HepG2 (cell line): ENCODE data around the gene INO80C. TPM values are rescaled to one million over a fixed set of nuclear protein-coding genes. Genes with fewer than 3 reads are reported as not detected.

ENCODE experiments used
- ATAC-seq: fragments of 200-7000 bp; cut with Tn5 transposase; 3 replicates; pipeline ENCODE4 v1.9.1; 2020; ENCODE audit warnings: mild to moderate bottlenecking, moderate library complexity
- BruUV-seq: library from RNA; stranded (reverse); fragments of 400-500 nt; replicated peaks from 2 replicates; lab custom pipeline; 2021; lab: Mats Ljungman, UMichigan
- CTCF ChIA-PET: fragments of 300-600 bp; formaldehyde crosslinking; extraction: SDS; loops from one replicate; lab custom pipeline; 2021; ENCODE audit warnings: low total read pairs, inconsistent platforms, low intra/inter-chr PET ratio; lab: Yijun Ruan, JAX
- POLR2A ChIA-PET: fragments of 350-600 bp; sonication (Branson Sonifier 250); formaldehyde crosslinking; loops from one replicate; lab custom pipeline; 2020; ENCODE audit warnings: antibody characterized with exemption, inconsistent platforms; lab: Yijun Ruan, JAX
- DNase-seq: peaks from one replicate; pipeline ENCODE4 v3.0.0-alpha.2; 2015; ENCODE audit warnings: low spot score
- FAIRE-seq: peaks from 3 replicates; lab custom pipeline; 2011; peaks lifted over from hg19 to GRCh38; lab: Jason Lieb, UNC
- H2AFZ ChIP-seq: one replicate; pipeline ENCODE4 v1.6.1; 2011; ENCODE audit warnings: low read length, inconsistent platforms
- H3K27ac ChIP-seq: fragments of 300-600 bp; 3 replicates; pipeline ENCODE4 v1.8.0; 2011; ENCODE audit warnings: mixed run types, mild to moderate bottlenecking, mixed read lengths, low read length, inconsistent platforms; ENCODE audit not compliant: insufficient read depth; ENCODE audit errors: extremely low read length
- H3K27me3 ChIP-seq, 2 experiments: fragments of 200-600 bp in 1 of 2; 2 replicates in 1 of 2; 3 replicates in 1 of 2; pipeline versions ENCODE4 v1.6.0 to v1.8.0; 2011; ENCODE audit warnings: low read length in 2 of 2, mild to moderate bottlenecking in 2 of 2, moderate library complexity in 2 of 2, inconsistent platforms in 1 of 2; ENCODE audit not compliant: insufficient read depth in 2 of 2, control insufficient read depth in 1 of 2
- H3K36me3 ChIP-seq, 2 experiments: fragments of 200-600 bp in 1 of 2; replicated peaks in 1 of 2; 2 replicates in 1 of 2; 3 replicates in 1 of 2; pipeline versions ENCODE4 v1.5.1 to v1.8.0; 2011; ENCODE audit warnings: low read length in 2 of 2, inconsistent platforms in 1 of 2; ENCODE audit not compliant: insufficient read depth in 2 of 2, control insufficient read depth in 1 of 2
- H3K4me1 ChIP-seq: 2 replicates; pipeline ENCODE4 v1.5.1; 2012; ENCODE audit warnings: low read length, inconsistent platforms; ENCODE audit not compliant: insufficient read depth
- H3K4me2 ChIP-seq: 2 replicates; pipeline ENCODE4 v1.6.0; 2011; ENCODE audit warnings: low read depth, low read length, inconsistent platforms
- H3K4me3 ChIP-seq, 3 experiments: fragments of 200-600 bp in 1 of 3; sonication (generic), shearing (Covaris generic) in 1 of 3; replicated peaks in 1 of 3; 2 replicates each; pipeline ENCODE4 v1.5.1; 2011 to 2016; ENCODE audit warnings: low read length in 3 of 3, inconsistent platforms in 2 of 3, low read depth in 2 of 3, mild to moderate bottlenecking in 2 of 3, control low read depth in 1 of 3, mixed read lengths in 1 of 3; ENCODE audit not compliant: insufficient read depth in 1 of 3
- H3K79me2 ChIP-seq: one replicate; pipeline ENCODE4 v1.6.1; 2011; ENCODE audit warnings: low read length, inconsistent platforms; ENCODE audit not compliant: insufficient read depth
- H3K9ac ChIP-seq: 2 replicates; pipeline ENCODE4 v1.6.0; 2011; ENCODE audit warnings: mild to moderate bottlenecking, low read depth, low read length, inconsistent platforms; ENCODE audit not compliant: insufficient read depth
- H3K9me3 ChIP-seq: 2 replicates; pipeline ENCODE4 v1.5.1; 2012; ENCODE audit warnings: mild to moderate bottlenecking, low read length
- H4K20me1 ChIP-seq: 2 replicates; pipeline ENCODE4 v1.6.0; 2011; ENCODE audit warnings: inconsistent platforms, mild to moderate bottlenecking, low read length, moderate library complexity; ENCODE audit not compliant: insufficient read depth
- CEBPG ChIP-seq: IDR thresholded peaks from 2 replicates; pipeline ENCODE4 v1.6.1; 2016
- IRF9 ChIP-seq: sonication (generic); formaldehyde crosslinking; IDR thresholded peaks from 2 replicates; pipeline ENCODE4 v1.8.0; 2022; ENCODE audit warnings: missing genetic modification reagents, mild to moderate bottlenecking, borderline replicate concordance
- ZNF362 ChIP-seq: sonication (generic); formaldehyde crosslinking; IDR thresholded peaks from 2 replicates; pipeline ENCODE4 v1.4.0; 2020; ENCODE audit warnings: missing genetic modification reagents, mild to moderate bottlenecking, borderline replicate concordance
- WGBS: methylation state at CpG from one replicate; pipeline ENCODE4 v1.1.6; 2017; ENCODE audit warnings: low lambda C conversion rate; 5-methylcytosine and 5-hydroxymethylcytosine counted together
- in situ Hi-C: cut with HindIII; loops from 2 replicates; pipeline ENCODE4 v1.10.0; 2017; ENCODE audit warnings: low pct_unique_long_range_greater_than_20kb; ENCODE audit not compliant: extremely low pct_ligation_motif_present
- intact Hi-C: fragments of 100-400 bp; cut with micrococcal nuclease; formaldehyde crosslinking; loops from one replicate; pipeline ENCODE4 v1.10.0; 2022; ENCODE audit not compliant: unreplicated experiment
- polyA plus RNA-seq, 8 experiments: library from polyadenylated mRNA; depleted of rRNA in 3 of 8; stranded (reverse) in 7 of 8; unstranded in 1 of 8; fragments of >200 nt; fragmentation: Illumina TruSeq in 4 of 8; extraction: Trizol in 4 of 8; gene quantifications; 2 replicates each; pipeline versions ENCODE4 v1.2.1 to v1.2.3, GENCODE V29; 2011 to 2016; ENCODE audit warnings: low read depth in 4 of 8, missing spikeins in 1 of 8, mixed read lengths in 1 of 8; ENCODE audit not compliant: insufficient read depth in 1 of 8
- total RNA-seq, 5 experiments: library from RNA; depleted of rRNA; stranded (reverse); fragments of >200 nt; fragmentation: Illumina TruSeq; extraction: Trizol; gene quantifications; 2 replicates each; pipeline ENCODE4 v1.2.3, GENCODE V29; 2016; ENCODE audit warnings: low read depth in 1 of 5

The INO80C gene
- total and polyA plus RNA-seq, 2 of the 13 experiments (the other 11 are each of a cell fraction or from before 2014, with no cell fraction given) = 8.2 to 15.4 TPM

GRCh38 chr18:35526495-35527059 lies 28.8 kb upstream of the INO80C start:
- Histone ChIP-seq H3K27me3 (no peaks in the 10 kb centered on the region; a peak in 1 of 5 replicates), H3K9me3 (0 out of 2 replicates have a peak, but pooled peaks cover 3% of the 10 kb centered on the region), H2AFZ (no peak overlapping the region), H3K36me3 (no peaks in the 10 kb centered on the region), H4K20me1 (no peaks in the 10 kb centered on the region), H3K79me2 (no peaks in the 10 kb centered on the region), H3K9ac (no peak overlapping the region), H3K4me2 (peak overlapping the region; percentile 62), H3K4me3 (no peak overlapping the region), H3K4me1 (peaks cover 34% of the 10 kb centered on the region), H3K27ac (no peak overlapping the region)
- FAIRE-seq = no peak
- intact Hi-C loops = no loop called here
- POLR2A ChIA-PET = interaction anchor here (1.2 to 1.3 kb wide), 2 partner anchors 30 to 54 kb away, joined by 3 to 4 read pairs; no protein-coding TSS in a partner anchor
- DNase-seq = no peak
- TF ChIP-seq CEBPG (CRISPR knock-in tag) (peak; percentile 58), ZNF362 (CRISPR knock-in tag) (peak; percentile 77), IRF9 (CRISPR knock-in tag) (no peak)
- no TSS peak for BruUV-seq
- 1% methylated on average over 5 of the region's 5 CpGs for WGBS
- CTCF ChIA-PET = no interaction called here
- ATAC-seq = peak; percentile 40
- in situ Hi-C loops = no loop called here
